Suprapubic skin (tissue), 3 donors: ENCODE results near the gene PHETA1.

Source experiments
- POLR2A ChIP-seq, 2 donors: fragments of 450-650 bp; IDR thresholded peaks; one replicate each; pipeline ENCODE4 v1.6.1; 2017; ENCODE audit warnings: antibody characterized with exemption in 2 of 2, mild to moderate bottlenecking in 2 of 2, moderate library complexity in 2 of 2
- TF ChIP-seq, protein P1 (sequence below), 2 donors: fragments of 200-600 bp in 1 of 2; fragments of 450-650 bp in 1 of 2; sonication (generic) in 1 of 2; IDR thresholded peaks; one replicate each; pipeline ENCODE4 v1.5.1; 2016 to 2019; ENCODE audit warnings: antibody characterized with exemption in 2 of 2, mild to moderate bottlenecking in 1 of 2, moderate library complexity in 1 of 2

DNA sequence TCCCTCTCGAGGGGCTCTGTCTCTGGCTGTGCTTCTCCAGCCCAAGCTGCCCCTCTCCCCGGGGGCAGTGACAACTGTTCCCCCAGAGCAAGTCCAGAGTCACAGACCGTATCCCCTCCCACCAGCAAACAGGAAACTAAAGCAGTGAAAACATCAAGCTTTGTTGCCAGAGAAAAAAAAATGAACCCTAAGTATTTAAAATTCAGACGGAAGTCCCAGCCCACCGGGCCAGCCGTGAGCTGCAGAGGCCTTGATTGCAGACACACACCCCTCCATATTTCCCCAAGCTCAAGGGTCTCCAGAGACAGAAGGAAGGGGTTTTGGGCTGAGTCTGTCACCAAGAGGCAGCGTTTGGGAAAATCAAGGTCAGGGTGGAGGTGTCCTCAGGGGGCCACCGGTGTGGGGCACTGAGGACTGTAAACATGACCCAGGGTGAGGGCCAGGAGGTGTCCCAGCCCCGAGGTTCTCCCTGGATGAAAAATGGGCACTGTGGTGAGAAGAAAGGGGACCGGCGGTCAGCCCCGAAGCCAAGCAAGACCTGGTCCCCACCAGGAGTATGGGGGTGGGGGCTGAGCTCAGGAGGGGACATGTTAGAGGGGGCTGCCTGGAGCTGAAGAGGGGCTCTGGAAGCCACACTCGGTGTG is 7.7 kb downstream of the PHETA1 start:
- TF ChIP-seq POLR2A (IDR thresholded peaks at IDR 0.05), result no peak
- TF ChIP-seq, protein P1, sequence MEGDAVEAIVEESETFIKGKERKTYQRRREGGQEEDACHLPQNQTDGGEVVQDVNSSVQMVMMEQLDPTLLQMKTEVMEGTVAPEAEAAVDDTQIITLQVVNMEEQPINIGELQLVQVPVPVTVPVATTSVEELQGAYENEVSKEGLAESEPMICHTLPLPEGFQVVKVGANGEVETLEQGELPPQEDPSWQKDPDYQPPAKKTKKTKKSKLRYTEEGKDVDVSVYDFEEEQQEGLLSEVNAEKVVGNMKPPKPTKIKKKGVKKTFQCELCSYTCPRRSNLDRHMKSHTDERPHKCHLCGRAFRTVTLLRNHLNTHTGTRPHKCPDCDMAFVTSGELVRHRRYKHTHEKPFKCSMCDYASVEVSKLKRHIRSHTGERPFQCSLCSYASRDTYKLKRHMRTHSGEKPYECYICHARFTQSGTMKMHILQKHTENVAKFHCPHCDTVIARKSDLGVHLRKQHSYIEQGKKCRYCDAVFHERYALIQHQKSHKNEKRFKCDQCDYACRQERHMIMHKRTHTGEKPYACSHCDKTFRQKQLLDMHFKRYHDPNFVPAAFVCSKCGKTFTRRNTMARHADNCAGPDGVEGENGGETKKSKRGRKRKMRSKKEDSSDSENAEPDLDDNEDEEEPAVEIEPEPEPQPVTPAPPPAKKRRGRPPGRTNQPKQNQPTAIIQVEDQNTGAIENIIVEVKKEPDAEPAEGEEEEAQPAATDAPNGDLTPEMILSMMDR (IDR thresholded peaks at IDR 0.05), result no peak
